GM12878 (cell line): Measurements from ENCODE around the gene DEFB108B.
"Not testable (repeated sequence)": the region's sequence is repeated elsewhere in the genome, so short reads cannot be mapped to it uniquely, and the experiment has no call there.

ENCODE experiments used
- CREM ChIP-seq: IDR thresholded peaks from 2 replicates; pipeline ENCODE4 v1.6.1; 2014; ENCODE audit warnings: antibody characterized with exemption, low read depth
- CTCF ChIP-seq, 3 experiments: IDR thresholded peaks in 2 of 3; conservative IDR thresholded peaks in 1 of 3; 2 replicates each; pipeline ENCODE4 v1.5.1; 2011; ENCODE audit warnings: low read depth in 3 of 3, low read length in 3 of 3, mild to moderate bottlenecking in 3 of 3, control low read depth in 2 of 3, moderate library complexity in 2 of 3, inconsistent platforms in 1 of 3, mixed read lengths in 1 of 3; ENCODE audit not compliant: control insufficient read depth in 2 of 3, insufficient read depth in 1 of 3; ENCODE audit errors: extremely low read depth in 1 of 3
- E2F8 ChIP-seq: fragments of 450-650 bp; IDR thresholded peaks from 2 replicates; pipeline ENCODE4 v1.6.1; 2018; ENCODE audit warnings: mild to moderate bottlenecking, low read depth, moderate library complexity; ENCODE audit not compliant: partially characterized antibody
- EZH2 ChIP-seq: IDR thresholded peaks from 2 replicates; pipeline ENCODE4 v1.6.1; 2012; ENCODE audit warnings: low read depth, mild to moderate bottlenecking, control low read depth, inconsistent platforms, low read length, borderline replicate concordance; ENCODE audit not compliant: control insufficient read depth
- GABPA ChIP-seq: IDR thresholded peaks from 2 replicates; pipeline ENCODE4 v1.6.1; 2014; ENCODE audit warnings: antibody characterized with exemption, low read depth, mild to moderate bottlenecking, inconsistent platforms
- HDAC6 ChIP-seq: fragments of 200-600 bp; sonication (generic); IDR thresholded peaks from one replicate; pipeline ENCODE4 v1.8.0; 2017; ENCODE audit warnings: antibody characterized with exemption; ENCODE audit not compliant: unreplicated experiment
- MAX ChIP-seq: IDR thresholded peaks from 2 replicates; pipeline ENCODE4 v1.6.1; 2012; ENCODE audit warnings: low read depth, low read length, improper control_type of control experiment
- MXI1 ChIP-seq: fragments of 150-350 bp; IDR thresholded peaks from 2 replicates; pipeline ENCODE4 v1.6.1; 2011; ENCODE audit warnings: low read depth, mild to moderate bottlenecking, inconsistent platforms, low read length, improper control_type of control experiment
- NBN ChIP-seq: fragments of 450-650 bp; IDR thresholded peaks from 2 replicates; pipeline ENCODE4 v1.6.1; 2016
- RAD21 ChIP-seq: IDR thresholded peaks from 2 replicates; pipeline ENCODE4 v1.6.1; 2011; ENCODE audit warnings: mild to moderate bottlenecking, low read depth, low read length, moderate library complexity; ENCODE audit not compliant: insufficient read depth
- REST ChIP-seq: IDR thresholded peaks from 2 replicates; pipeline ENCODE4 v1.6.1; 2012; ENCODE audit warnings: mild to moderate bottlenecking, low read depth, low read length
- SREBF1 ChIP-seq: IDR thresholded peaks from 2 replicates; pipeline ENCODE4 v1.6.1; 2012; ENCODE audit warnings: mild to moderate bottlenecking, low read length
- YY1 ChIP-seq: IDR thresholded peaks from 2 replicates; pipeline ENCODE4 v1.6.1; 2011; ENCODE audit warnings: low read depth, mild to moderate bottlenecking, low read length

GRCh38 chr11:71801026-71801425 lies 32.0 kb upstream of the DEFB108B start:
- TF ChIP-seq YY1; EZH2; HDAC6; CREM; SREBF1; CTCF (IDR thresholded peaks at IDR 0.05 in 2 of 3, conservative IDR thresholded peaks at IDR 0.05 in 1 of 3; ENCODE audit: control insufficient read depth in 2 of 3, extremely low read depth in 1 of 3, insufficient read depth in 1 of 3, low read depth in 3 of 3, low read length in 3 of 3); REST; MAX; RAD21; GABPA; E2F8; NBN; MXI1: not testable (repeated sequence)
